Mononuclear cell (primary cell): ENCODE results near the gene ATP8A2. TPM values are rescaled to one million over a fixed set of nuclear protein-coding genes. Genes with fewer than 3 reads are reported as not detected.
"Not testable (repeated sequence)": the region's sequence is repeated elsewhere in the genome, so short reads cannot be mapped to it uniquely, and the experiment has no call there.

Source experiments
- H3K27me3 ChIP-seq: 2 replicates; pipeline ENCODE4 v1.6.0; 2011; ENCODE audit warnings: low read length, control low read depth; ENCODE audit not compliant: insufficient read depth
- H3K4me1 ChIP-seq: 2 replicates; pipeline ENCODE4 v1.5.1; 2011; ENCODE audit warnings: mild to moderate bottlenecking, low read length, control low read depth; ENCODE audit not compliant: insufficient read depth
- H3K4me3 ChIP-seq: 2 replicates; pipeline ENCODE4 v1.5.1; 2011; ENCODE audit warnings: mild to moderate bottlenecking, low read length, moderate library complexity
- H3K9me3 ChIP-seq: 2 replicates; pipeline ENCODE4 v1.5.1; 2011; ENCODE audit warnings: low read depth, mild to moderate bottlenecking, control low read depth, low read length
- total RNA-seq: library from RNA; depleted of rRNA; stranded (reverse); fragments of >200 nt; gene quantifications from one replicate; pipeline ENCODE4 v1.2.3, GENCODE V29; 2012

ATP8A2 gene
- total RNA-seq, 1 donor, result 0.21 TPM

- no peaks in the 10 kb centered on the region for H3K9me3 ChIP-seq
- no peaks in the 10 kb centered on the region for H3K27me3 ChIP-seq
- H3K4me1 ChIP-seq, result no peaks in the 10 kb centered on the region
- H3K4me3 ChIP-seq, result no peak overlapping the region
Measured at GRCh38 chr13:25762795-25763377, 391.1 kb downstream of the ATP8A2 start.

GRCh38 chr13:25764378-25764777 is 392.6 kb downstream of the ATP8A2 start:
- H3K9me3 ChIP-seq, result no peaks in the 10 kb centered on the region
- no peaks in the 10 kb centered on the region for H3K27me3 ChIP-seq
- no peaks in the 10 kb centered on the region for H3K4me1 ChIP-seq
- H3K4me3 ChIP-seq, result no peak overlapping the region

GRCh38 chr13:25765266-25765665 is 393.5 kb downstream of the ATP8A2 start:
- H3K27me3 ChIP-seq, result no peaks in the 10 kb centered on the region
- no peaks in the 10 kb centered on the region for H3K9me3 ChIP-seq
- H3K4me3 ChIP-seq, result no peak overlapping the region
- no peaks in the 10 kb centered on the region for H3K4me1 ChIP-seq

GRCh38 chr13:25766576-25766975 is 394.8 kb downstream of the ATP8A2 start:
- Histone ChIP-seq H3K4me1 (no peaks in the 10 kb centered on the region), H3K9me3 (no peaks in the 10 kb centered on the region), H3K27me3 (no peaks in the 10 kb centered on the region), H3K4me3 (no peak overlapping the region)

- H3K4me3 ChIP-seq, result no peak overlapping the region
- no peaks in the 10 kb centered on the region for H3K9me3 ChIP-seq
- H3K27me3 ChIP-seq, result no peaks in the 10 kb centered on the region
- no peaks in the 10 kb centered on the region for H3K4me1 ChIP-seq
Measured at GRCh38 chr13:25766991-25767390, 395.2 kb downstream of the ATP8A2 start.

- no peak overlapping the region for H3K4me3 ChIP-seq
- H3K27me3 ChIP-seq, result no peaks in the 10 kb centered on the region
- no peaks in the 10 kb centered on the region for H3K4me1 ChIP-seq
- H3K9me3 ChIP-seq, result no peaks in the 10 kb centered on the region
Measured at GRCh38 chr13:25768376-25768775, 396.6 kb downstream of the ATP8A2 start.

- Histone ChIP-seq H3K27me3 (no peaks in the 10 kb centered on the region), H3K4me1 (no peaks in the 10 kb centered on the region), H3K4me3 (no peak overlapping the region), H3K9me3 (no peaks in the 10 kb centered on the region)
Measured at GRCh38 chr13:25768838-25769237, 397.1 kb downstream of the ATP8A2 start.

- H3K4me1 ChIP-seq, result no peaks in the 10 kb centered on the region
- H3K4me3 ChIP-seq, result no peak overlapping the region
- H3K9me3 ChIP-seq, result no peaks in the 10 kb centered on the region
- H3K27me3 ChIP-seq, result no peaks in the 10 kb centered on the region
Measured at GRCh38 chr13:25770601-25771000, 398.8 kb downstream of the ATP8A2 start.

GRCh38 chr13:25771202-25771601 is 399.4 kb downstream of the ATP8A2 start:
- Histone ChIP-seq H3K27me3 (no peaks in the 10 kb centered on the region), H3K4me3 (no peak overlapping the region), H3K4me1 (no peaks in the 10 kb centered on the region), H3K9me3 (no peaks in the 10 kb centered on the region)

- H3K9me3 ChIP-seq, result no peaks in the 10 kb centered on the region
- no peaks in the 10 kb centered on the region for H3K4me1 ChIP-seq
- no peaks in the 10 kb centered on the region for H3K27me3 ChIP-seq
- H3K4me3 ChIP-seq, result no peak overlapping the region
Measured at GRCh38 chr13:25771641-25772478, 400.1 kb downstream of the ATP8A2 start.

GRCh38 chr13:25772534-25772933 is 400.8 kb downstream of the ATP8A2 start:
- H3K4me3 ChIP-seq, H3K27me3 ChIP-seq, H3K9me3 ChIP-seq, H3K4me1 ChIP-seq: not testable (repeated sequence)

GRCh38 chr13:25774056-25774455 is 402.3 kb downstream of the ATP8A2 start:
- H3K27me3 ChIP-seq, H3K4me3 ChIP-seq, H3K9me3 ChIP-seq, H3K4me1 ChIP-seq: not testable (repeated sequence)

GRCh38 chr13:25775275-25775674 is 403.5 kb downstream of the ATP8A2 start:
- no peaks in the 10 kb centered on the region for H3K27me3 ChIP-seq
- H3K9me3 ChIP-seq, result no peaks in the 10 kb centered on the region
- no peak overlapping the region for H3K4me3 ChIP-seq
- H3K4me1 ChIP-seq, result no peaks in the 10 kb centered on the region

- Histone ChIP-seq H3K9me3 (no peaks in the 10 kb centered on the region), H3K27me3 (no peaks in the 10 kb centered on the region), H3K4me1 (no peaks in the 10 kb centered on the region), H3K4me3 (no peak overlapping the region)
Measured at GRCh38 chr13:25775986-25776385, 404.2 kb downstream of the ATP8A2 start.

- no peaks in the 10 kb centered on the region for H3K4me1 ChIP-seq
- no peak overlapping the region for H3K4me3 ChIP-seq
- no peaks in the 10 kb centered on the region for H3K27me3 ChIP-seq
- no peaks in the 10 kb centered on the region for H3K9me3 ChIP-seq
Measured at GRCh38 chr13:25776722-25777121, 404.9 kb downstream of the ATP8A2 start.

GRCh38 chr13:25777509-25777908 is 405.7 kb downstream of the ATP8A2 start:
- no peak overlapping the region for H3K4me3 ChIP-seq
- no peaks in the 10 kb centered on the region for H3K27me3 ChIP-seq
- H3K9me3 ChIP-seq, result no peaks in the 10 kb centered on the region
- H3K4me1 ChIP-seq, result no peaks in the 10 kb centered on the region
